Measurements from ENCODE around the gene DVL3. TPM values are rescaled to one million over a fixed set of nuclear protein-coding genes. Genes with fewer than 3 reads are reported as not detected.

Gene DVL3
- polyA plus RNA-seq, 2 of the 4 experiments (the other 2 are of a cell fraction) = 14.1 to 24.4 TPM

GRCh38 chr3:184183679-184184078 is 28.5 kb downstream of the DVL3 start:
- no peak for FAIRE-seq
- no peak overlapping the region for H3K4me2 ChIP-seq
- DNase-seq (ENCODE audit: low read depth in 1 of 2, low spot score in 1 of 2) = no peak
- POLR2A ChIA-PET = no interaction called here
- CTCF ChIA-PET = interaction anchor here (0.7 to 1.7 kb wide), 5 partner anchors 31 to 204 kb away, joined by 3 to 6 read pairs (median 4); partner anchors contain the start of gene EEF1AKMT4
- WGBS (ENCODE audit: missing lambda C conversion rate) = 83% methylated on average over 2 of the region's 5 CpGs
- TF ChIP-seq FOXS1 (CRISPR knock-in tag; IDR thresholded peaks at IDR 0.05) = no peak
- no peak for TF ChIP-seq CHD2 (IDR thresholded peaks at IDR 0.05; ENCODE audit: low read length, partially characterized antibody)
- TF ChIP-seq, protein P1, sequence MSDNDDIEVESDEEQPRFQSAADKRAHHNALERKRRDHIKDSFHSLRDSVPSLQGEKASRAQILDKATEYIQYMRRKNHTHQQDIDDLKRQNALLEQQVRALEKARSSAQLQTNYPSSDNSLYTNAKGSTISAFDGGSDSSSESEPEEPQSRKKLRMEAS (IDR thresholded peaks at IDR 0.05) = no peak
- TF ChIP-seq, protein P2, sequence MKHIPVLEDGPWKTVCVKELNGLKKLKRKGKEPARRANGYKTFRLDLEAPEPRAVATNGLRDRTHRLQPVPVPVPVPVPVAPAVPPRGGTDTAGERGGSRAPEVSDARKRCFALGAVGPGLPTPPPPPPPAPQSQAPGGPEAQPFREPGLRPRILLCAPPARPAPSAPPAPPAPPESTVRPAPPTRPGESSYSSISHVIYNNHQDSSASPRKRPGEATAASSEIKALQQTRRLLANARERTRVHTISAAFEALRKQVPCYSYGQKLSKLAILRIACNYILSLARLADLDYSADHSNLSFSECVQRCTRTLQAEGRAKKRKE (CRISPR knock-in tag; IDR thresholded peaks at IDR 0.05; ENCODE audit: low read depth) = no peak
- no peak for TF ChIP-seq BCL3 (IDR thresholded peaks at IDR 0.05)
- no peak for TF ChIP-seq GATA3 (IDR thresholded peaks at IDR 0.05; ENCODE audit: borderline replicate concordance)
- TF ChIP-seq EP300 (IDR thresholded peaks at IDR 0.05) = no peak
- H3K4me1 ChIP-seq = peaks cover 12% of the 10 kb centered on the region; the same call in 2 of the 3 replicates
- no peaks in the 10 kb centered on the region for H3K9me3 ChIP-seq
- no peak for ATAC-seq
- H3K4me3 ChIP-seq = no peak overlapping the region
- no peak overlapping the region for H3K27ac ChIP-seq

- TF ChIP-seq ESRRA (IDR thresholded peaks at IDR 0.05; ENCODE audit: borderline replicate concordance, low read length) (no peak), FOSL2 (IDR thresholded peaks at IDR 0.05) (no peak), FOSL2 (CRISPR knock-in tag; IDR thresholded peaks at IDR 0.05) (no peak), RFX5 (IDR thresholded peaks at IDR 0.05) (no peak), ZSCAN20 (CRISPR knock-in tag; IDR thresholded peaks at IDR 0.05) (no peak), HOXA7 (CRISPR knock-in tag; IDR thresholded peaks at IDR 0.05) (no peak), NR3C1 (IDR thresholded peaks at IDR 0.05) (no peak), BCL3 (IDR thresholded peaks at IDR 0.05) (no peak), CHD2 (IDR thresholded peaks at IDR 0.05; ENCODE audit: low read length, partially characterized antibody) (no peak), RNF2 (IDR thresholded peaks at IDR 0.05; ENCODE audit: borderline replicate concordance, low read depth) (no peak), CEBPB (IDR thresholded peaks at IDR 0.05) (no peak)
- TF ChIP-seq, protein P3, sequence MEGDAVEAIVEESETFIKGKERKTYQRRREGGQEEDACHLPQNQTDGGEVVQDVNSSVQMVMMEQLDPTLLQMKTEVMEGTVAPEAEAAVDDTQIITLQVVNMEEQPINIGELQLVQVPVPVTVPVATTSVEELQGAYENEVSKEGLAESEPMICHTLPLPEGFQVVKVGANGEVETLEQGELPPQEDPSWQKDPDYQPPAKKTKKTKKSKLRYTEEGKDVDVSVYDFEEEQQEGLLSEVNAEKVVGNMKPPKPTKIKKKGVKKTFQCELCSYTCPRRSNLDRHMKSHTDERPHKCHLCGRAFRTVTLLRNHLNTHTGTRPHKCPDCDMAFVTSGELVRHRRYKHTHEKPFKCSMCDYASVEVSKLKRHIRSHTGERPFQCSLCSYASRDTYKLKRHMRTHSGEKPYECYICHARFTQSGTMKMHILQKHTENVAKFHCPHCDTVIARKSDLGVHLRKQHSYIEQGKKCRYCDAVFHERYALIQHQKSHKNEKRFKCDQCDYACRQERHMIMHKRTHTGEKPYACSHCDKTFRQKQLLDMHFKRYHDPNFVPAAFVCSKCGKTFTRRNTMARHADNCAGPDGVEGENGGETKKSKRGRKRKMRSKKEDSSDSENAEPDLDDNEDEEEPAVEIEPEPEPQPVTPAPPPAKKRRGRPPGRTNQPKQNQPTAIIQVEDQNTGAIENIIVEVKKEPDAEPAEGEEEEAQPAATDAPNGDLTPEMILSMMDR (IDR thresholded peaks at IDR 0.05) = no peak
- ChIA-PET POLR2A (interaction anchor here (0.5 to 1.2 kb wide), 3 partner anchors 8 to 169 kb away, joined by 3 to 14 read pairs (median 4); partner anchors contain the start of gene DVL3), CTCF (interaction anchor here (0.7 to 1.7 kb wide), 5 partner anchors 8 to 205 kb away, joined by 3 to 6 read pairs (median 4); partner anchors contain the start of gene EEF1AKMT4)
- peaks cover 12% of the 10 kb centered on the region; the same call in 2 of the 3 replicates for H3K4me1 ChIP-seq
- no peak overlapping the region for H3K4me3 ChIP-seq
- ATAC-seq = no peak
- 95% methylated on average over 18 of the region's 18 CpGs for WGBS (ENCODE audit: missing lambda C conversion rate)
- H3K4me2 ChIP-seq = peak overlapping the region; percentile 86
- no peak for DNase-seq (ENCODE audit: low read depth in 1 of 2, low spot score in 1 of 2)
- no peaks in the 10 kb centered on the region for H3K9me3 ChIP-seq
- peak overlapping the region; percentile 86 to 96; a peak in 5 of 6 replicates for H3K27ac ChIP-seq
- FAIRE-seq = no peak
These were observed 29.5 kb downstream of the DVL3 start for GRCh38 chr3:184184546-184185230.

Measured in A549 (cell line).